Breast epithelium (tissue), 3 donors: ENCODE data around the gene SLC12A5.

Experiments used
- CTCF ChIP-seq, 3 donors: fragments of 450-650 bp; IDR thresholded peaks; one replicate each; pipeline ENCODE4 v1.5.1; 2016 to 2017; ENCODE audit warnings: antibody characterized with exemption in 3 of 3, mild to moderate bottlenecking in 3 of 3, moderate library complexity in 3 of 3
- POLR2A ChIP-seq: fragments of 450-650 bp; IDR thresholded peaks from one replicate; pipeline ENCODE4 v1.6.1; 2016; ENCODE audit warnings: antibody characterized with exemption, mild to moderate bottlenecking, moderate library complexity
- POLR2AphosphoS5 ChIP-seq, 3 donors: sonication (generic); formaldehyde crosslinking; IDR thresholded peaks; one replicate each; pipeline ENCODE4 v1.6.1; 2017; ENCODE audit warnings: antibody characterized with exemption in 3 of 3

GRCh38 chr20:46018611-46019010 is 10.4 kb upstream of the SLC12A5 start:
- no peak for TF ChIP-seq CTCF (IDR thresholded peaks at IDR 0.05)
- TF ChIP-seq POLR2A: no peak
- TF ChIP-seq POLR2AphosphoS5 (IDR thresholded peaks at IDR 0.05): no peak
